ENCODE results near the gene SAP25. TPM values are rescaled to one million over a fixed set of nuclear protein-coding genes. Genes with fewer than 3 reads are reported as not detected.

SAP25 gene
- total and polyA plus RNA-seq, 2 of the 8 experiments (the other 6 are each of a cell fraction or from before 2014, with no cell fraction given), result 3.6 to 5.8 TPM

DNA sequence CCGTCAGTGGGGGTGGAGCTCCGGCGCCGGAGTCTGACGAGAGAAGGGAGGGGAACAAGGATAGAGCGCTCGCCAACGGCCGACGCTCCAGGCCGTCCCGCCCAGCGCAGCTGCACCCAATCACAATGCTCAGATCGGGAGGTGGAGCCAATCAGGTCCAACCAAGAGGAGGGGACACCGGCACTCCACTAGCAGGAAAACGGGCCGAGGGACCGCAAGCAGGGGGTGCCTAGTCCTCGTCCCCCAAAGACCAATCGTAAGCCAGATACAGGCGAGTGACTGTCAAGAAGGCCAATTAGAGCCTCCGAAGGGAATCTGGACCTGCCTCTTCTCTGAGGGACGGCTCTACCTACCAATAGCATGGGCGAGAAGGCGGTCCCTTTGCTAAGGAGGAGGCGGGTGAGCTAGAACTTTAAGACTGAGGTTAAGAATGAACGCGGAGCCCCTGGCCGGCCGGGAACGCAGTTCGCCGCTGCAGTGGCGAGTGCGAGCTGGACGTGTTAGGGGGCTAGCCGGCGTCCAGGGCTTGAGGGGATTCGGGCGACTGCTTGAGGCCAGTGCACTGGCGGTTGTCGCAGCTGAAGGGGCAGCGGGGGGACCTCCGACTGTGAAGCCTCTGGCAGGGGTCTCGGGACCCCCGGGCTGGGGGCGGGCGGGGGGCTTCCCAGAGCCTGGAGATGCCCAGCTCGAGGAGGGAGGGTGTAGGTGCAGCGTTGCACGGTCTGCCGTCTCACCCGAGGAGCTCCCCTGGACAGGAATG, 12.7 kb upstream of the SAP25 start, which contains the start of gene FBXO24:
FBXO24 (plus strand) TSS at position 63 of the 760 bp plus-strand sequence; CDS start at position 361, 298 bp downstream.
- H3K27me3 ChIP-seq (replicated peaks in 1 of 4; ENCODE audit: control insufficient read depth in 3 of 4, extremely low read depth in 1 of 4, insufficient read depth in 3 of 4, low read length in 3 of 4), result peaks cover 0 to 2% (median under 1%) of the 10 kb centered on the region in 4 experiments; a peak in 3 of 7 replicates
- H3K4me1 ChIP-seq (replicated peaks in 1 of 4; ENCODE audit: control insufficient read depth in 3 of 4, insufficient read depth in 4 of 4, low read length in 3 of 4), result peaks cover 0 to 36% (median 20%) of the 10 kb centered on the region in 4 experiments; a peak in 6 of 7 replicates
- H4K20me1 ChIP-seq (replicated peaks in 1 of 2; ENCODE audit: control insufficient read depth in 1 of 2, insufficient read depth in 2 of 2, low read length in 2 of 2), result peaks cover 2 to 5% of the 10 kb centered on the region in 2 experiments
- H2AFZ ChIP-seq (ENCODE audit: low read length), result no peak within 1 kb of the TSS
- H3K27ac ChIP-seq (ENCODE audit: low read depth, low read length), result peak within 1 kb of the TSS; percentile 86
- H3K14ac ChIP-seq (ENCODE audit: insufficient read length), result no peak within 1 kb of the TSS
- H4K91ac ChIP-seq (replicated peaks; ENCODE audit: insufficient read length, low read length), result peak within 1 kb of the TSS; percentile 69
- H3K79me1 ChIP-seq (ENCODE audit: low read depth, low read length), result no peaks in the 10 kb centered on the region; the same call in 1 of the 2 replicates
- H3K4me2 ChIP-seq (ENCODE audit: insufficient read depth in 1 of 2, low read depth in 2 of 2, low read length in 2 of 2), result peak within 1 kb of the TSS; percentile 83 to 92
- ChIA-PET POLR2A (ENCODE audit: partially characterized antibody) (interaction anchor here (0.6 to 10.0 kb wide), 33 partner anchors 10 to 266 kb away, joined by 3 to 172 read pairs (median 5); partner anchors contain the start of genes AGFG2, MEPCE, MOSPD3 and PCOLCE), CTCF (ENCODE audit: partially characterized antibody) (interaction anchor here (0.6 to 11.4 kb wide), 23 partner anchors 9 to 340 kb away, joined by 3 to 171 read pairs (median 4); partner anchors contain the start of genes PCOLCE, POP7 and SAP25)
- WGBS, 2 experiments (ENCODE audit: extremely low coverage in 1 of 2, insufficient coverage in 1 of 2, insufficient read length in 1 of 2, insufficient replicate concordance in 2 of 2, low coverage in 1 of 2, low lambda C conversion rate in 2 of 2, missing lambda C conversion rate in 1 of 2), result 1% methylated on average over 42 of the region's 53 CpGs; no CpG with 5 or more reads in 1 of the 2 experiments
- 0 out of 2 replicates have a peak within 1 kb of the TSS, but pooled peaks have one; percentile 80 for H2BK20ac ChIP-seq (ENCODE audit: low read length)
- DNase-seq (ENCODE audit: low read depth in 1 of 2, low spot score in 2 of 2), result peak; percentile 99 to 100
- peak within 1 kb of the TSS; percentile 37; the same call in 1 of the 2 replicates for H4K8ac ChIP-seq (ENCODE audit: extremely low read depth, insufficient read depth, low read length)
- FAIRE-seq, result peak; percentile 97
- peak within 1 kb of the TSS; percentile 97 for H3K18ac ChIP-seq (ENCODE audit: extremely low read depth, low read length)
- no peak within 1 kb of the TSS for H2BK120ac ChIP-seq (replicated peaks; ENCODE audit: low read depth, low read length)
- peak within 1 kb of the TSS; percentile 96 for H2BK5ac ChIP-seq (ENCODE audit: low read depth, low read length)
- H3K36me3 ChIP-seq (ENCODE audit: control insufficient read depth in 2 of 4, insufficient read depth in 4 of 4, low read length in 3 of 4), result peaks cover 6 to 8% (median 7%) of the 10 kb centered on the region in 4 experiments; a peak in 6 of 8 replicates
- peaks cover 10% of the 10 kb centered on the region for H3K23me2 ChIP-seq (ENCODE audit: low read depth, low read length)
- peak within 1 kb of the TSS; percentile 99 for H2BK15ac ChIP-seq (ENCODE audit: low read length)
- H2AK5ac ChIP-seq (ENCODE audit: low read depth, low read length), result no peak within 1 kb of the TSS; the same call in 1 of the 2 replicates
- no peak within 1 kb of the TSS for H3K23ac ChIP-seq (ENCODE audit: insufficient read length)
- H3K9me3 ChIP-seq (ENCODE audit: insufficient read depth in 2 of 2, low read depth in 1 of 2, low read length in 1 of 2), result no peaks in the 10 kb centered on the region
- H3K4ac ChIP-seq (replicated peaks; ENCODE audit: insufficient read length, low read depth, low read length), result peak within 1 kb of the TSS; percentile 76
- peak within 1 kb of the TSS; percentile 80 to 88 (median 80) for H3K4me3 ChIP-seq (ENCODE audit: extremely low read depth in 1 of 4, insufficient read depth in 2 of 4, low read depth in 3 of 4, low read length in 4 of 4)
- no peak within 1 kb of the TSS; the same call in 1 of the 2 replicates for H2BK12ac ChIP-seq (ENCODE audit: low read depth, low read length)
- H3K56ac ChIP-seq (replicated peaks; ENCODE audit: insufficient read length, low read depth, low read length), result peak within 1 kb of the TSS; percentile 84
- peak within 1 kb of the TSS; percentile 72 to 97 (median 85) for H3K9ac ChIP-seq (replicated peaks in 1 of 4; ENCODE audit: extremely low read depth in 1 of 4, low read depth in 3 of 4, low read length in 3 of 4)
- H3K79me2 ChIP-seq (ENCODE audit: control insufficient read depth in 1 of 2, insufficient read depth in 2 of 2, low read length in 2 of 2), result peaks cover 0 to 11% of the 10 kb centered on the region in 2 experiments; a peak in 1 of 4 replicates
- H4K5ac ChIP-seq (ENCODE audit: insufficient read length, low read depth, low read length), result peak within 1 kb of the TSS; percentile 83
- TF ChIP-seq RBBP5 (IDR thresholded peaks at IDR 0.05; ENCODE audit: borderline replicate concordance, low read depth, low read length) (no peak), CHD2 (IDR thresholded peaks at IDR 0.05; ENCODE audit: low read length) (peak; percentile 98), RNF2 (IDR thresholded peaks at IDR 0.05; ENCODE audit: borderline replicate concordance, low read depth, low read length, missing control alignments, poor library complexity, severe bottlenecking) (no peak), ZNF274 (IDR thresholded peaks at IDR 0.05; ENCODE audit: borderline replicate concordance, extremely low read depth, low read length) (no peak), HDAC6 (IDR thresholded peaks at IDR 0.05; ENCODE audit: low read depth, low read length) (no peak), MAFK (IDR thresholded peaks at IDR 0.05; ENCODE audit: low read depth, low read length) (no peak), JUND (IDR thresholded peaks at IDR 0.05; ENCODE audit: low read length) (no peak), HDAC2 (IDR thresholded peaks at IDR 0.05; ENCODE audit: borderline replicate concordance in 1 of 2, low read depth in 2 of 2, low read length in 2 of 2) (no peak), YY1 (IDR thresholded peaks at IDR 0.05; ENCODE audit: low read depth, low read length) (no peak), RFX5 (IDR thresholded peaks at IDR 0.05; ENCODE audit: borderline replicate concordance, low read depth, low read length) (no peak)
